Esophagus muscularis mucosa (tissue), 4 donors: Measurements from ENCODE around the gene KRTAP9-4.

Source experiments
- EP300 ChIP-seq: sonication (generic); formaldehyde crosslinking; IDR thresholded peaks from one replicate; pipeline ENCODE4 v1.6.1; 2017; ENCODE audit warnings: antibody characterized with exemption
- POLR2A ChIP-seq: fragments of 450-650 bp; IDR thresholded peaks from one replicate; pipeline ENCODE4 v1.6.1; 2017; ENCODE audit warnings: antibody characterized with exemption, moderate library complexity, mild to moderate bottlenecking, low read depth
- TF ChIP-seq, protein P1 (sequence below), 3 experiments: fragments of 200-600 bp in 2 of 3; fragments of 450-650 bp in 1 of 3; sonication (generic) in 2 of 3; IDR thresholded peaks; one replicate each; pipeline ENCODE4 v1.5.1; 2017 to 2019; ENCODE audit warnings: antibody characterized with exemption in 3 of 3, mild to moderate bottlenecking in 2 of 3, moderate library complexity in 1 of 3

DNA sequence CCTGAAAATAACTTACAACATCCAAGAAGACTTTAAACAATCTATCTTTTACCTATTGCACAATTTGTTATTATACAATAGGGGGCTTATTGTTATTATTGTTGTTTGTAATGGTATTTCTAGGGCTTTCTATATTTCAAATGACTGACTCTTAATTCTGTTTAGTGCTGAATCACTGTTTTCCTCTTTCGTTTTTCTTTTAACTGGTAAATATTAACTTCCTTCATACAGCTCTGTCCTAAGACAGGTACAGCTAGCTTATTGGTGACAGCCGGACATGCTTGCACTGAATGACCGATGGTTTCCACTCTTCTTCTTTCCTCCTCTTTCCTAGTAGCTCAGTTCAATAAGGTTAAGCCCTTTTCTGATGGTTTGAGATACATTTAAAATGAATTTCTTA lies 37.6 kb downstream of the KRTAP9-4 start:
- TF ChIP-seq, protein P1, sequence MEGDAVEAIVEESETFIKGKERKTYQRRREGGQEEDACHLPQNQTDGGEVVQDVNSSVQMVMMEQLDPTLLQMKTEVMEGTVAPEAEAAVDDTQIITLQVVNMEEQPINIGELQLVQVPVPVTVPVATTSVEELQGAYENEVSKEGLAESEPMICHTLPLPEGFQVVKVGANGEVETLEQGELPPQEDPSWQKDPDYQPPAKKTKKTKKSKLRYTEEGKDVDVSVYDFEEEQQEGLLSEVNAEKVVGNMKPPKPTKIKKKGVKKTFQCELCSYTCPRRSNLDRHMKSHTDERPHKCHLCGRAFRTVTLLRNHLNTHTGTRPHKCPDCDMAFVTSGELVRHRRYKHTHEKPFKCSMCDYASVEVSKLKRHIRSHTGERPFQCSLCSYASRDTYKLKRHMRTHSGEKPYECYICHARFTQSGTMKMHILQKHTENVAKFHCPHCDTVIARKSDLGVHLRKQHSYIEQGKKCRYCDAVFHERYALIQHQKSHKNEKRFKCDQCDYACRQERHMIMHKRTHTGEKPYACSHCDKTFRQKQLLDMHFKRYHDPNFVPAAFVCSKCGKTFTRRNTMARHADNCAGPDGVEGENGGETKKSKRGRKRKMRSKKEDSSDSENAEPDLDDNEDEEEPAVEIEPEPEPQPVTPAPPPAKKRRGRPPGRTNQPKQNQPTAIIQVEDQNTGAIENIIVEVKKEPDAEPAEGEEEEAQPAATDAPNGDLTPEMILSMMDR (IDR thresholded peaks at IDR 0.05), result no peak
- TF ChIP-seq POLR2A (no peak), EP300 (no peak)
